Mammary epithelial cell (primary cell): ENCODE measurements around the gene PDIA5.

Experiments
- EZH2 ChIP-seq: IDR thresholded peaks from 2 replicates; pipeline ENCODE4 v1.6.1; 2012; ENCODE audit warnings: low read length, inconsistent platforms, borderline replicate concordance
- TF ChIP-seq, protein P1 (sequence below), 2 donors: IDR thresholded peaks in 1 of 2; conservative IDR thresholded peaks in 1 of 2; 2 replicates each; pipeline ENCODE4 v1.5.1; 2011 to 2012; ENCODE audit warnings: inconsistent platforms in 2 of 2, low read length in 2 of 2, mild to moderate bottlenecking in 2 of 2, control low read depth in 1 of 2, low read depth in 1 of 2; ENCODE audit not compliant: insufficient read depth in 1 of 2; ENCODE audit errors: extremely low read depth in 1 of 2

GRCh38 chr3:123155471-123156011, 88.7 kb downstream of the PDIA5 start:
- TF ChIP-seq, protein P1, sequence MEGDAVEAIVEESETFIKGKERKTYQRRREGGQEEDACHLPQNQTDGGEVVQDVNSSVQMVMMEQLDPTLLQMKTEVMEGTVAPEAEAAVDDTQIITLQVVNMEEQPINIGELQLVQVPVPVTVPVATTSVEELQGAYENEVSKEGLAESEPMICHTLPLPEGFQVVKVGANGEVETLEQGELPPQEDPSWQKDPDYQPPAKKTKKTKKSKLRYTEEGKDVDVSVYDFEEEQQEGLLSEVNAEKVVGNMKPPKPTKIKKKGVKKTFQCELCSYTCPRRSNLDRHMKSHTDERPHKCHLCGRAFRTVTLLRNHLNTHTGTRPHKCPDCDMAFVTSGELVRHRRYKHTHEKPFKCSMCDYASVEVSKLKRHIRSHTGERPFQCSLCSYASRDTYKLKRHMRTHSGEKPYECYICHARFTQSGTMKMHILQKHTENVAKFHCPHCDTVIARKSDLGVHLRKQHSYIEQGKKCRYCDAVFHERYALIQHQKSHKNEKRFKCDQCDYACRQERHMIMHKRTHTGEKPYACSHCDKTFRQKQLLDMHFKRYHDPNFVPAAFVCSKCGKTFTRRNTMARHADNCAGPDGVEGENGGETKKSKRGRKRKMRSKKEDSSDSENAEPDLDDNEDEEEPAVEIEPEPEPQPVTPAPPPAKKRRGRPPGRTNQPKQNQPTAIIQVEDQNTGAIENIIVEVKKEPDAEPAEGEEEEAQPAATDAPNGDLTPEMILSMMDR (conservative IDR thresholded peaks at IDR 0.05 in 1 of 2, IDR thresholded peaks at IDR 0.05 in 1 of 2; ENCODE audit: extremely low read depth in 1 of 2, insufficient read depth in 1 of 2, low read depth in 1 of 2, low read length in 2 of 2), result no peak
- no peak for TF ChIP-seq EZH2
